K562 (cell line): ENCODE measurements around the gene CASR.

ENCODE experiments used
- BRF1 ChIP-seq: IDR thresholded peaks from 3 replicates; pipeline ENCODE4 v1.6.1; 2011; ENCODE audit warnings: borderline replicate concordance, mild to moderate bottlenecking; ENCODE audit not compliant: insufficient read length; ENCODE audit errors: extremely low read depth
- ETV6 ChIP-seq, 3 experiments: fragments of 150-350 bp in 1 of 3; sonication (generic) in 1 of 3; formaldehyde crosslinking in 1 of 3; IDR thresholded peaks; 2 replicates each; pipeline versions ENCODE4 v1.6.1 to v1.8.0; 2014 to 2022; ENCODE audit warnings: borderline replicate concordance in 2 of 3, low read depth in 2 of 3, antibody characterized with exemption in 1 of 3, low read length in 1 of 3, mild to moderate bottlenecking in 1 of 3, missing genetic modification reagents in 1 of 3
- MAZ ChIP-seq, 2 experiments: fragments of 450-650 bp in 1 of 2; sonication (generic) in 1 of 2; formaldehyde crosslinking; IDR thresholded peaks in 1 of 2; conservative IDR thresholded peaks in 1 of 2; 2 replicates each; pipeline versions ENCODE4 v1.4.0 to v1.5.0; 2020; ENCODE audit warnings: mild to moderate bottlenecking in 1 of 2, missing genetic modification reagents in 1 of 2
- RAD51 ChIP-seq: fragments of 450-650 bp; IDR thresholded peaks from 2 replicates; pipeline ENCODE4 v1.7.1; 2016; ENCODE audit warnings: low read depth, mild to moderate bottlenecking, borderline replicate concordance
- RCOR1 ChIP-seq, 2 experiments: IDR thresholded peaks; 2 replicates each; pipeline ENCODE4 v1.6.1; 2012; ENCODE audit warnings: low read depth in 2 of 2, low read length in 2 of 2, borderline replicate concordance in 1 of 2, improper control_type of control experiment in 1 of 2
- ZC3H11A ChIP-seq: IDR thresholded peaks from 2 replicates; pipeline ENCODE4 v1.6.1; 2012; ENCODE audit warnings: low read depth, low read length, improper control_type of control experiment
- ZNF224 ChIP-seq: sonication (generic); formaldehyde crosslinking; IDR thresholded peaks from 2 replicates; pipeline ENCODE4 v1.8.0; 2022; ENCODE audit warnings: mild to moderate bottlenecking, missing genetic modification reagents

DNA sequence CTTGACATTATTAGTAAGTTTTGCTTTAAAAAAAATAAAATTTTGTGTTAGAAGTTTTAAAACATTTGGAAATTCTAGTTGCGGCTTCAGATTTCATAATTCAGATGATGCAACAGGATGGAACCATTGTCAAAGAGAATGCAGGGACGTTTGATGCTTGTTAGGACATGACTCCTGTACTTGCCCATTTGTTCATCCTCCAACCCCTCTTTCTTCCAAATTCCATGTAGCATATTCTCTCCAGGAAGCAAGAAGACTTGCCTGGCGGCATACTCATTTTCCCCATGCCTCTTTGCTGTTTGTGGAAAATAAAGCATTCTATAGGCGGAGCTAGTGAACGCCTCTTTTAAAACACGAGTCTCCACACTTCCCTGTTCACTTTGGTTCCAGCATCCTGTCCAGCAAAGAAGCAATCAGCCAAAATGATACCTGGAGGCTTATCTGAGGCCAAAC, 141.4 kb downstream of the CASR start, which contains the start of gene CSTA:
- no peak for TF ChIP-seq BRF1
- no peak for TF ChIP-seq RAD51
- TF ChIP-seq ETV6 (IDR thresholded peaks at IDR 0.05; ENCODE audit: borderline replicate concordance in 1 of 2, low read depth in 2 of 2, low read length in 1 of 2), result no peak
- TF ChIP-seq ETV6 (CRISPR knock-in tag; IDR thresholded peaks at IDR 0.05; ENCODE audit: borderline replicate concordance), result no peak
- no peak for TF ChIP-seq MAZ (CRISPR knock-in tag; conservative IDR thresholded peaks at IDR 0.05 in 1 of 2, IDR thresholded peaks at IDR 0.05 in 1 of 2)
- TF ChIP-seq RCOR1 (IDR thresholded peaks at IDR 0.05; ENCODE audit: borderline replicate concordance in 1 of 2, low read depth in 2 of 2, low read length in 2 of 2), result no peak
- no peak for TF ChIP-seq ZC3H11A
- TF ChIP-seq ZNF224 (CRISPR knock-in tag), result no peak
